Measurements from ENCODE around the gene ARHGDIA. TPM values are rescaled to one million over a fixed set of nuclear protein-coding genes. Genes with fewer than 3 reads are reported as not detected.

Gene ARHGDIA
- total RNA-seq, 1 donor from 2014 or later: 158 TPM

DNA sequence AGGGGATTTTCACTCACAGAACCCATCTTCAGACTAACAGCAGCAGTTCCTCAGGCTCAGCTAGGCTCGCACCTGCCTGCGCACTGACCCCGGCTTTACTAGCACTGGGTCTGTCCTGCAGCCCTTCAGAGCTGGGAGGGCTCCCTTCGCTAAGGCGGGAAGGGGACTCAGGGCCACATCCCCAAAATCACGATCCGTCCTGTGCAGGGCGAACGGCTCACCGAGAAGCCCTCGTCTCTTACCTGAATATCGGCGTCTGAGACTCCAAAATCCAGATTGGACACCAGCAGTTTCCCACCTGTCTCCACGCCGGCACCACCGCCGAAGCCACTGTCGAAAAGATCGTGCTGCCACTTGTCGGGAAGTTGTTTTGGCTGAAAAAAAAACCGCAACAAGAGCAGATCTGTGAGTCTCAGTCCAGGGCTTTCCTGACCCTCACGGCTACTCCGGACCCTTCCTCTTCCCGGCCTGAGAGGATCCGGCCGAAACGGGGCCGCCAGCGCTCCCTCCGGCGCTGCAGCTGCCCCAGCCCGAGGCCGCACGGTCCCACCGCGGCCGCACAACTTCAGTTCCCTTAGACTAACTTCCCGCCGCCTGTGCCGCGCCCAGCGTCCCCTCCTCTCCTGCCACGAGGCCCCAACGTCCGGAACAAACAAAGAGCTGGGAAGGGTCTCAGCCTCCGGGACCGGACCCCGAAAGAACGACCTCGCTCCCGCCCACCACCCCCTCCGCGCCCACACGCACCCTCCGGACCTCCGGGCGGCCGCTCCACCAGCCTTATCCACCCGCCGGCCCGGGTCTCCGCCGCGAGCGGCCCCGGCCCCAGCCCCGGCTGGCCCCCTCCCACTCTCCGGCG, 19.5 kb upstream of the ARHGDIA start:
- DNase-seq (ENCODE audit: low spot score): no peak
- intact Hi-C loops (cut with DNase I): no loop called here

DNA sequence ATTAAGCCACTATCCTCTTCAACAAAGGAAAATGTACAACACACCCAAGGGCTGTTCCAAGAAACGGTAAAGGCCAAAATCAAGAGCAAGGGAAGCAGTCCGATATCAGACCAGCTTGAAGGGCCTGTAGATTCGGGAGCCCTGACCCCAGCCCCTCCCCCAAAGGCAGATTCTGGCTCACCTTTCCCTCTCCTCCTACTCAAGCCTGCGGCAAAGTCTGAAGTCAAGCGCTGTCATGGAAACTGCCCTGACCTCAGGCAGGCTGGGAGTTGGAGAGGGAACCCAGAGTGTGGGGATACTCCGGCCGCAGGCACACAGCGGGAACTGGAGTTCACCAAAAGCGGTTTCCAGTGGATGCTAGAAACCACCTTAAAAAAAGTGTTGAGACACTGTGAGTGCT, 18.5 kb upstream of the ARHGDIA start:
- intact Hi-C loops (cut with DNase I): no loop called here
- no peak for DNase-seq (ENCODE audit: low spot score)

DNA sequence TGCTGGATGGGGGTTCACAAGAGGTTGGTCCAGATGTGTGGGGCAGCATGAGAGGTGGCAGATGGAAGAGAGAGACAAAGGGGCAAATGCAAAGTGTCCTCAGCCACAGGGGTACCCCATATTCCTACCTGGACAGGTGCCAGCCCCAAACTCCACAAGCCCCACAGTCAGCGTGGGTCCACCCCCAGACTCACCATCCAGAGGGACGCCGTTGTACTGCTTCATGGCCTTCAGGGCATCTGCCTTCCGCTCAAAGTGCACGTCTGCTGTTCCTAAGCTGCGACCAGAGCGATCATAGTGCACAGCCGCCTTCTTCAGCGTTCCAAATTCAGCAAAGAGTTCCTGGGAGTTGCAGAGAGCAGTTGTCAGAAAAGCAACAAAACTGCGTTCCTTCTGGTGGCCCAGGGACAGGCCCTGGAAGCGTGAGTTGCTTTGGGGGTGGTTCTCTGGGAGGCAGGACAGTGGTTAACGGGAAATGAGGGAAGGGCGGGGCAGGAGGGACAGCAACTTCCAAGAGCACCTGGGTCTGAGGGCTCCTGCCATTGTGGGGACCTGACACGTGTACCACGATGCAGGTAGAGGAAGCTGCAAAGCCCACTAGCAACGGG, 18.0 kb upstream of the ARHGDIA start:
- intact Hi-C loops (cut with DNase I): no loop called here
- no peak for DNase-seq (ENCODE audit: low spot score)

DNA sequence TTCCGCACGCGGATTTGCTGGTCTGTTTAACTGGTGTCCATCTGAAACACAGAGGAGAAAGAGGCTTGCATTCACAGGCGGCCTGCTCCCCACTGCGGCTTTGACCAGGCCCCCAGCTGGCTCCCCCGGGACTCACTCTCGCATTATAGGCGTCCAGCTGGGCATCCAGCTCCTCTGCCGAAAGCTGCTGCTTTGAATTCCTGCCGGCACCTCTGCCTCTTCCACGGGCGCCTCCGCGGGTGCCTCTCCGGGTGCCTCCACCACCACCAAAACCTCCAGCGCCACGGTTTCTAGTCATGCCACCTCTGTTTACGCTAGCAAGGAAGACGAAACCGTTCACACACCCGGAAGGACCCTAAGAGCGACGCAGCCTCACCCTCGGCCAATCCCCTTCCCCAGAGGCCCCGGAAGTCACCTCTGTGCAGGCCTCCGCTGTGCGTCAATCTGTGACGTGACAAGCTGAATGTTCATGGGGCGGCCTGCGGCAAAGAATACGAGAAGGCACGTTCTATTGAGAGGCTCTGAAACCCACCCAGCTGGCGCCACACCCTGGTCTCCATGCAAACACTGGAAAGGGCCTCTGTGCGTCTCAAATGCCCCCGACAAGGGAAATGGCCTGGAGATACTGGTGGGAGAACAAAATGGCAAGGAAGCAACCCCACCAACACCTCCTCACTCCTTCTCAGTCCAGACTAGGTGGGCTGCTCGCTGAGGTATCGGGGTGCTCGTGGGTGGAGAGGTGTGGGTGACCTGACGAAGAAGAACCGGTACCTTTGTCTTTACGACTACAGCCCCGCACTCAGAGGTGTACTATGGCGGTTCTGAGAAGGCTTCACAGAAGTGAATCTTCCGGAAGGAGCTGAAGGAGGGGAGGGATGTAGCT, 17.2 kb upstream of the ARHGDIA start:
- DNase-seq (ENCODE audit: low spot score): no peak
- intact Hi-C loops (cut with DNase I): no loop called here

- intact Hi-C loops (cut with DNase I): no loop called here
- DNase-seq (ENCODE audit: low spot score): no peak
Observed at GRCh38 chr17:81885869-81886548, 14.9 kb upstream of the ARHGDIA start.

DNA sequence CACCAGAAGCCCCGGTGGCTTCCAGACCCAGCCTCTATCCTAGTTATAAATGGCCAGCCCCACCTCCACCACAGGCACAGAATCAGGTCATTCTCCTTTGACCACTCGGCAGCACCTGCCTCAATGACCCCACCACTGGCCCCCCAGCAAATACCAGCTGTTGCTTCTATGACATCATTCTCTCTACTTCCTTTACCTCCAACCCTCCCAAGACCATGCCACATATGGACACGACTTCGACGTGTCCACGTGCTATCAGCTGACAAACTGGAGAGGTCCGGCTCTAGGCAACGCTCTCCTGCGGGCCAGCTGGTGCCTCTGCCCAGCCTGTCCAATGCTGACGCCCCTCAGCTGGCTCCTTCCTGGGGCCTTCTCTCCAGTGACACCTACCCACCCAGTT, 14.3 kb upstream of the ARHGDIA start:
- no peak for DNase-seq (ENCODE audit: low spot score)
- intact Hi-C loops (cut with DNase I): no loop called here

DNA sequence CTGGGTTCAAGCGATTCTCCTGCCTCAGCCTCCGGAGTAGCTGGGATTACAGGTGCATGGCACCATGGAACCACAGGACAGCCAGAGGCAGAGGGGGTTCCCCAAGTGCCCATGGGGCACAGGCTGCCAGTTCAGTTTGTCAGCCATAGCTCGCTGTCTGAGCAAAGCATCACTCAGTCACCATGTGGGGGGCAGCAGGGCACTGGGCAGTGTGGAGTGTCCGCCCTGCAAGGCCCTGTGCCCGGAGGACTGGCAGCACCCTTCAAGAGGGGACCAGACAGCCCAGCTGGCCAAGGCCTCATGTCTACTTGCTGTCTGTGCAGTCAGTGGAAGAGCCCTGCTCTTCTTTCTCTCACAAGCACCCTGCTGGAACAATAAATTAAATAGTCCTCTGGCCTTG, 13.8 kb upstream of the ARHGDIA start:
- intact Hi-C loops (cut with DNase I): no loop called here
- no peak for DNase-seq (ENCODE audit: low spot score)

GRCh38 chr17:81884520-81884919, 13.4 kb upstream of the ARHGDIA start:
- intact Hi-C loops (cut with DNase I): no loop called here
- no peak for DNase-seq (ENCODE audit: low spot score)

- DNase-seq (ENCODE audit: low spot score): no peak
- intact Hi-C loops (cut with DNase I): no loop called here
Observed at GRCh38 chr17:81879121-81879520, 8.0 kb upstream of the ARHGDIA start.

DNA sequence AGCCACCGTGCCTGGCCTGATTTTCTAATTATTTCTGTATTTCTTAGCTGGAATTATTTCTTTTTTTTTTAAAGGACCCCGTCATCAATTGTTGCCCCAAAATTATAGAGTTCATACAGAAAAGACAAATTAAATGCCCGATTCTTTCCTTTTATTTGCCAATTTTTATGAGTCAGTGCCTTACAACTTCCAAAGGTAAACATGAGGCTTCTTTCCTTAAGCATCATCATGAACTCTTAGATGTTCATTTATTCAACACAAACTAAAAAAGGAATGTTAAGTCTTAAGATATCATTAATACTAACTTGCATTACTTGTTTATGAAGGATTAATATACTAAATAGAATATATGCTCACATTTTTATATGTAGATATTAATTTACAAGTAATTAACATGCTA, 7.2 kb upstream of the ARHGDIA start:
- no peak for DNase-seq (ENCODE audit: low spot score)
- intact Hi-C loops (cut with DNase I): no loop called here

DNA sequence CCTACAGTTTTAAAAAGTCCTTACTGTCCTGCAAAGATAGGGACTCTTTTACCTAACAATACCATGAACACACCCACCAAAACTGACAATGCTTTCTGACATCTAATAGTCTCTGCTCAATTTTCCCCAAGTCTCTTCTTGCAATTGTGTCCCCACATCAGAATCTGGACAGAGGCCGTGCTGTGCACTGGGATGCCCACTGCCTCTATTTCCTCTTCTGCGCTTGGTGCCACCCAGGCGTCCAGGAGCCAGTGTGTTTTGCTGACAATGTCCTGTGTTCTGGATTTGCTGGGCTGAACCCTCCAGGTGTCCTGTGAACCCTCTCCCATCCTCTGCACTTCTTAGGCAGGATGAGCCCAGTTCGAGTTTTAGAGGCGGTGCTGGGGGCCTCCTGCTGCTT, 6.4 kb upstream of the ARHGDIA start:
- DNase-seq (ENCODE audit: low spot score): no peak
- intact Hi-C loops (cut with DNase I): no loop called here

- peak; percentile 97 for DNase-seq (ENCODE audit: low spot score)
- intact Hi-C loops (cut with DNase I): loop anchor here (5.0 kb wide), 2 partner anchors 39 to 56 kb away; partner anchors contain the start of genes MAFG and MCRIP1
Observed at GRCh38 chr17:81871387-81872230, 472 bp upstream of the ARHGDIA start.

DNA sequence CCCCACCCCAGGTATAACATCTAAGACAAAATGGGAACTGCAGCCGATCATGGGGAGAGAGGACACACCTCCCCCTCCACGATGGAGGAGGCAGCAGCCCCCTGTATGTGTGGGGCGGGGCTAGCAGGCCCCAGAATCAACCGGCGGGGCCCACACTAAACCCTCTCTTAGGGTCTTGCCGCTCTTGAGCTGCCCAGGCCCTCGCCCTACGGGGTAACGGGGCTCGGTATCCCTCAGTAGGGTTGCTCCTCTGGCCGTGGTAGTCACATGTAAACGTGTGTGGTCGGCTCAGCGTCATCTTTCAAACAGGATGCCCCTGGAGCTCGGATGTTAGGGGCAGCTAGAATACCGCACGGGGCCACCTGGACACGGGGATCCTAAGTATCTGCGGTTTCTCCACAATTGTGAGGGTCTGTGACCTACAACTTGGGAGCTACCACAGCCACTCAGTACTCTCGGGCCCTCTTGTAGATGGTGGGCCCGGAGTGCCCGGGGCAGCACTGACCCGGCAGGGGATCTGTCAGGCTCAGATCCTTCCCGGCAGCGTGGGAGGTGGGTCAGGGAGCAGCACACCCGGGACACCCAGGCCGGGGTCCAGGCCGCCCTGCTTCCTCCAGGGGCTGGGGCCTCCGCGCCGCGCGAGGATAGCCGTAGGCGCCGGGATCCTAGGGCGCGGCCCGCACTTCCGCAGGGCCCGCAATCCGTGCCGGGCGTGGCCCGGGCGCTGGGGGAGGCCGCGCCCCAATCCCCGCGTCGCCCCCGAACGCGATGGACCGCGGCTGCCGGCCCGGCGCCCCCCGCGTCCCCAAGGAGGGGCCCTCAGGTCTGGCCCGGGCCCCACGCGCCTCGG, 781 bp downstream of the ARHGDIA start:
- DNase-seq (ENCODE audit: low spot score): no peak

GRCh38 chr17:81869221-81870130, 1.7 kb downstream of the ARHGDIA start:
- intact Hi-C loops (cut with DNase I): loop anchor here (5.0 kb wide), 2 partner anchors 37 to 58 kb away; partner anchors contain the start of genes MAFG and MCRIP1
- no peak for DNase-seq (ENCODE audit: low spot score)

More for the DNA sequence above, 781 bp downstream of the ARHGDIA start:
- intact Hi-C loops (cut with DNase I): loop anchor here (5.0 kb wide), 2 partner anchors 38 to 57 kb away; partner anchors contain the start of genes MAFG and MCRIP1

DNA sequence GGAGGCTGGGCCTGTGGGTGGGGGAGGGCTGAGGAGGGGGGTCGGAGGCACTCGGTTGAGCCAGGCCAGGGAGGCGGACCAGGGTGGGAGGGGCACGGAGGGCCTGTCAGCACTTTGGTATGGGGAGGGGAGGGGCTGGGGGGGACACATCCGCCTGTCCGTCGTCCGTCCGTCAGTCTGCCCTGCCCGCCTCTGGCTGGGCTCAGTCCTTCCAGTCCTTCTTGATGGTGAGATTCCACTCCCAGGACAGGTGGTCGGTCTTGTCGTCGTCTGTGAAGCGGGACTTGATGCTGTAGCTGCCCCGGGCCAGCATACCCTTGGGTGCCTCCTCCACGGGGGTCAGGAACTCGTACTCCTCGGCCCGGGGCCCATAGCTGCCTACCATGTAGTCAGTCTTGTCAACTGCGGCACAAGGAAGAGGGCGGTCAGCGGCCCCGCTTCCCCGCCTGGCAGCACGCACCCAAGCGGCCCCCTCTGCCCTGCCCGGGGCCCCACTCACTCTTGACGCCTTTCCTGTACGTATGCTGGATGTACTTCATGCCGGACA, 2.4 kb downstream of the ARHGDIA start:
- intact Hi-C loops (cut with DNase I): no loop called here
- DNase-seq (ENCODE audit: low spot score): no peak

DNA sequence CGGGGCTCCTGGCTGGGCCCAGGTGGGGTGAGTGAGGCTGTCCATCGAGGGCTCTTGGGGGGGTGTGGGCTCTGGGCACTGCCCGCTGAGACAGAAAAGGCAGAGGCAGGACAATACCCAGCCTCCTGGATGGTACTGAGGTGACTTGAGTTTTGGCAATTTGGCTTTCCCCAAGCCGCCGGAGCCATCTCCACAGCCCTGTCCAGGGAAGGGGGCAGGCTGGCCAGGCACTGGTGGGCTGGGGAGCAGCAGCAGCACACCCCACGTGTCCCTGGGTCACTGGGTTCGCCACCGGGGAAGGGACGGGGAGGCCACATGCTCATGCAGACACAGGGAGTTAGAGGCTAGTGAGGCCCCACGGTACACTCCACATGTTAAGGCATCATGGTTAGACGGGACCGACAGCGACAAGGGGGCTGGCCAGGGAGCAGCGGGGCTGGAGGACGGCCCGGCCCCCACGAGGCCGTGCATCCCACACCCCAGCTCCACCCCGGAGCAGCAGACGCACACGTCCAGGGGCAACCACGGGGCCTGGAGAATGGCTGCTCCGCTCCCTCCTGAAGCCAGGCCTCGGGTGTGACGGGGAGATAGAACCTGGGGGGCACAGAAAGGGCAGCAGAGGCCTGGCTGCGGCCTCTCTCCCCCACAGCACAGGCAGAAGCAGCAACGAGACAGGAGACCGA, 3.0 kb downstream of the ARHGDIA start:
- intact Hi-C loops (cut with DNase I): no loop called here
- no peak for DNase-seq (ENCODE audit: low spot score)

All from cardiac septum (tissue), 1 donor.